H1 (cell line): ENCODE measurements around the gene SCNN1A. TPM values are rescaled to one million over a fixed set of nuclear protein-coding genes. Genes with fewer than 3 reads are reported as not detected.

Experiments
- CTBP2 ChIP-seq: IDR thresholded peaks from 2 replicates; pipeline ENCODE4 v1.7.0; 2011; ENCODE audit warnings: borderline replicate concordance, mild to moderate bottlenecking, moderate library complexity, mixed read lengths, low read length; ENCODE audit not compliant: insufficient read depth, insufficient read length
- POU5F1 ChIP-seq: IDR thresholded peaks from 2 replicates; pipeline ENCODE4 v1.6.1; 2011; ENCODE audit warnings: low read depth, mild to moderate bottlenecking, low read length, moderate library complexity
- polyA plus RNA-seq, 7 experiments: library from polyadenylated mRNA; depleted of rRNA in 3 of 7; stranded (reverse) in 5 of 7; unstranded in 2 of 7; fragments of >200 nt in 5 of 7; fragments of 200-250 nt in 2 of 7; gene quantifications; 1 replicate in 5 of 7; 2 replicates in 1 of 7; 4 replicates in 1 of 7; pipeline versions ENCODE4 v1.2.1 to v1.2.3, GENCODE V29; 2011 to 2013; ENCODE audit warnings: missing spikeins in 2 of 7, mixed read lengths in 2 of 7
- total RNA-seq: library from RNA; stranded (reverse); fragmentation: NEBNext Ultra II Directional; extraction: Animal tissue kit (Norgen Biotek cat#: 25700); gene quantifications from 2 replicates; pipeline ENCODE4 v1.2.1, GENCODE V29; 2021

SCNN1A gene
- total and polyA plus RNA-seq, 2 of the 8 experiments (the other 6 are each of a cell fraction or from before 2014, with no cell fraction given), result 85.5 to 156 TPM

- no peak for TF ChIP-seq CTBP2
- TF ChIP-seq POU5F1, result no peak
- TF ChIP-seq, all 59 proteins: peak for 0
These were observed 16.5 kb downstream of the SCNN1A start (continued) for GRCh38 chr12:6358881-6359280.
